Brain microvascular endothelial cell (primary cell): ENCODE results near the gene STAT6.

Experiments
- DNase-seq: peaks from one replicate; pipeline ENCODE4 v3.0.0-alpha.2; 2020
- H3K27ac ChIP-seq: fragments of 250-450 bp; sonication (Bioruptor Pico); 2 replicates; pipeline ENCODE4 v1.5.1; 2020; ENCODE audit warnings: mild to moderate bottlenecking, moderate library complexity
- H3K27me3 ChIP-seq: fragments of 250-450 bp; sonication (Bioruptor Pico); replicated peaks from 2 replicates; pipeline ENCODE4 v1.5.1; 2020; ENCODE audit warnings: mild to moderate bottlenecking
- H3K36me3 ChIP-seq: fragments of 250-450 bp; sonication (Bioruptor Pico); replicated peaks from 2 replicates; pipeline ENCODE4 v1.5.1; 2020; ENCODE audit warnings: mild to moderate bottlenecking
- H3K4me3 ChIP-seq: 2 replicates; pipeline ENCODE4 v1.5.1; 2011; ENCODE audit warnings: low read depth, mild to moderate bottlenecking, control low read depth, low read length, moderate library complexity
- in situ Hi-C: cut with HindIII; loops from 2 replicates; pipeline ENCODE4 v1.10.0; 2017; ENCODE audit warnings: low sequenced_read_pairs, low pct_ligation_motif_present
- TF ChIP-seq, protein P1 (sequence below): IDR thresholded peaks from 2 replicates; pipeline ENCODE4 v1.5.1; 2011; ENCODE audit warnings: low read depth, mild to moderate bottlenecking, moderate library complexity, low read length, control low read depth, inconsistent platforms; ENCODE audit errors: missing control alignments

STAT6 gene

DNA sequence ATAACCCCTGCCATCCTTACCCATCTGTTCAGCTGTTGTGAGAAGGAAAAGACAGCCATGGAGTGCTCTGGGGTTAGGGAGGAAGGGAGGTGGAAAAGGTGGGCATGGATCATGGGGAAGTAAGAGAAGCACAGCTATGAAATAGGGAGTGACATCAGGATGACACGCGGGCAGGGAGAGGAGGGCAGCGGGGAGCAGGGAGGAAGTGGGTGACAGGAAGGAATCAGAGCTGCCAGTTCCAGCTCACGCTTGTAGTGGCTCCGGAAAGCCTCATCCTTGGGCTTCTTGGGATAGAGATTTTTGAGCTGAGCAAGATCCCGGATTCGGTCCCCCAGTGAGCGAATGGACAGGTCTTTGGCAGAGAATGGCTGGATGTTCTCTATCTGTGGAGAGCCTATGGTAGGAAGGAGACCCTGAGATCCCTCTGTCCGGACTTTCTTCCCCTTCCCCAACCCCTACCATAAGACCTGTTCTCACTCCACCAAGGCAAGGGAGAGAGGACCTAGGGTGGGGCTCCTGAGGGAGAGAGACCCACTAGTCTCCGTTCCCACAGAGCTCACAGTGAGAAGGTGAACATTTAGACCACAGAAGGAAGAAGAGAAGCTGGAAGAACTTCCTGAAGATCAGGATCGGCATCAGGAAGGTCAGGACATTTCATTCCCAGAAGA, 12.0 kb downstream of the STAT6 start:
- in situ Hi-C loops: no loop called here
- no peak overlapping the region for H3K4me3 ChIP-seq
- H3K27me3 ChIP-seq: no peaks in the 10 kb centered on the region
- TF ChIP-seq, protein P1, sequence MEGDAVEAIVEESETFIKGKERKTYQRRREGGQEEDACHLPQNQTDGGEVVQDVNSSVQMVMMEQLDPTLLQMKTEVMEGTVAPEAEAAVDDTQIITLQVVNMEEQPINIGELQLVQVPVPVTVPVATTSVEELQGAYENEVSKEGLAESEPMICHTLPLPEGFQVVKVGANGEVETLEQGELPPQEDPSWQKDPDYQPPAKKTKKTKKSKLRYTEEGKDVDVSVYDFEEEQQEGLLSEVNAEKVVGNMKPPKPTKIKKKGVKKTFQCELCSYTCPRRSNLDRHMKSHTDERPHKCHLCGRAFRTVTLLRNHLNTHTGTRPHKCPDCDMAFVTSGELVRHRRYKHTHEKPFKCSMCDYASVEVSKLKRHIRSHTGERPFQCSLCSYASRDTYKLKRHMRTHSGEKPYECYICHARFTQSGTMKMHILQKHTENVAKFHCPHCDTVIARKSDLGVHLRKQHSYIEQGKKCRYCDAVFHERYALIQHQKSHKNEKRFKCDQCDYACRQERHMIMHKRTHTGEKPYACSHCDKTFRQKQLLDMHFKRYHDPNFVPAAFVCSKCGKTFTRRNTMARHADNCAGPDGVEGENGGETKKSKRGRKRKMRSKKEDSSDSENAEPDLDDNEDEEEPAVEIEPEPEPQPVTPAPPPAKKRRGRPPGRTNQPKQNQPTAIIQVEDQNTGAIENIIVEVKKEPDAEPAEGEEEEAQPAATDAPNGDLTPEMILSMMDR: no peak
- peaks cover 56% of the 10 kb centered on the region for H3K36me3 ChIP-seq
- no peak overlapping the region for H3K27ac ChIP-seq
- no peak for DNase-seq

DNA sequence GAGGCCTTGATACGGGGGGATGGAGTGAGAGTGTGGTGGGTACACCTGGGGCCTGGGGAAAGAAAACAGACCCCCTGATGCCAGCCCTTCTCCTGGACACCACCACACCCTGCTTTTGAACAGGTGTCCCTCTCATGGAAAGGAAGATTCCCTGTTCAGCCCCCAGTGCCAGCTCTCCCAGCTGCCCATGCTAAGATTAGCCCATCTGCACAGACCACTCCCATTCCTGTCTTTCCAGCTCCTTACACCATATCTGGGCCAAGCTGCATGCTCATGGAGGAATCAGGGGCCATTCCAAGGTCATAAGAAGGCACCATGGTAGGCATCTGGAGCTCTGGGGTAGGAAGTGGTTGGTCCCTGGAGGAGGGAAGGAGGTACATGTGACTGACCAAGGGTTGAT, 12.6 kb downstream of the STAT6 start:
- peaks cover 55% of the 10 kb centered on the region for H3K36me3 ChIP-seq
- no peak overlapping the region for H3K27ac ChIP-seq
- DNase-seq: no peak
- in situ Hi-C loops: no loop called here
- H3K27me3 ChIP-seq: no peaks in the 10 kb centered on the region
- no peak overlapping the region for H3K4me3 ChIP-seq
- TF ChIP-seq, protein P1: no peak

GRCh38 chr12:57097554-57097835, 13.7 kb downstream of the STAT6 start:
- no peak overlapping the region for H3K4me3 ChIP-seq
- DNase-seq: no peak
- no peaks in the 10 kb centered on the region for H3K27me3 ChIP-seq
- TF ChIP-seq, protein P1: no peak
- peaks cover 61% of the 10 kb centered on the region for H3K36me3 ChIP-seq
- H3K27ac ChIP-seq: no peak overlapping the region
- in situ Hi-C loops: no loop called here

DNA sequence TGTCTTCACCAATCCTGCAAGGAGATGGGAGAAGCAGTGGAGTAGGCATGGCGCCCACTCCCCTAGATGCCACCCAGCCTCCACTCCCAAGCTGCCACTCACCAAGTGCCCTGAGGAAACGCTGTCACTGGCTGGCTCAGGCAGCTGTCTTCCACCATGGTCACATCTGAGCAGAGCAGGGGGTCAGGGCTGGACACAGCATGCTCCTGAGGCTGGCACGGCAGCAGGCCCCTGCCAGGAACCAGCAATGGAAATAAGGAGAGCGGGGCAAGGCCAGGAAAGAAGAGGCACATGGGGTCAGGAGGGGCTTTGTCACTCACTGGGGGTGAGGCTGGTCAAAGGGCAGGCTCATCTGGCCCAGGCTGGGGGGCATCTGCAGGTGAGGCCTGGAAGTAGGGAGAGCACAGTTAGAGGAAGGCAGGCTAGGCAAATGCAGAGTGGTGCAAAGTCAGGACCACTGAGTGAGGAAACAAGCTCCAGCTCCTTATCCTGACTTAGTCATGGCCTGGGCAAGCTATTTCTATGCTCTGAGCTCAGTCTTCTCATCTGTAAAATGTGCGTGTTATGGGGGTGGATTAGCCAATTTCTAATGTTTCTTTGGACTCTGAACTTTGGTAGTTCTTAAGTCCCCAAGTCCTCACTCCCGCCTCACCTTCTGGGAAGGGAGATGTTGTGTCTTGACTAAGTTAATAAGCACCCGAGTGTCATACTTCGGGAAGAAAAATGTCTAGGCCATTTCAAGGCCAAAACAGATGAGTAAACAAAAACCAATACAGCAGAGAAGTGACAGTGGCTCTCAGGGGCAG, 14.2 kb downstream of the STAT6 start:
- DNase-seq: no peak
- H3K4me3 ChIP-seq: no peak overlapping the region
- no peak overlapping the region for H3K27ac ChIP-seq
- in situ Hi-C loops: no loop called here
- no peaks in the 10 kb centered on the region for H3K27me3 ChIP-seq
- peaks cover 62% of the 10 kb centered on the region for H3K36me3 ChIP-seq
- TF ChIP-seq, protein P1: no peak

- Histone ChIP-seq H3K27me3 (no peaks in the 10 kb centered on the region), H3K36me3 (peaks cover 67% of the 10 kb centered on the region), H3K4me3 (no peak overlapping the region), H3K27ac (no peak overlapping the region)
- in situ Hi-C loops: no loop called here
- TF ChIP-seq, protein P1: no peak
- DNase-seq: no peak
Measured at GRCh38 chr12:57096099-57096572, 15.0 kb downstream of the STAT6 start.
